T-cell (primary cell): ENCODE results near the gene DHX35. TPM values are rescaled to one million over a fixed set of nuclear protein-coding genes. Genes with fewer than 3 reads are reported as not detected.

Experiments
- ATAC-seq, 4 experiments: fragments of 200-7000 bp in 3 of 4; fragments of 150-1000 bp in 1 of 4; cut with Tn5 transposase; replicated peaks in 1 of 4; 1 replicate in 3 of 4; 2 replicates in 1 of 4; pipeline ENCODE4 v1.10.0; 2021; ENCODE audit warnings: moderate library complexity in 3 of 4, mild to moderate bottlenecking in 2 of 4, moderate number of reproducible peaks in 1 of 4
- CTCF ChIA-PET, 2 donors: fragments of 300-600 bp; sonication (Branson Sonifier 250); formaldehyde crosslinking; loops; one replicate each; lab custom pipeline; 2022; ENCODE audit warnings: antibody characterized with exemption in 2 of 2; lab: Charles Lee
- POLR2A ChIA-PET, 2 donors: fragments of 300-600 bp; sonication (Branson Sonifier 250); formaldehyde crosslinking; loops; one replicate each; lab custom pipeline; 2022; ENCODE audit warnings: antibody characterized with exemption in 2 of 2; lab: Charles Lee
- DNase-seq, 35 experiments: peaks; one replicate each; pipeline versions ENCODE4 v3.0.0 to v3.0.0-alpha.2; 2013 to 2023
- H3K27ac ChIP-seq: one replicate; pipeline ENCODE4 v1.5.1; 2013; ENCODE audit warnings: low read length
- H3K27me3 ChIP-seq, 2 experiments: replicated peaks in 1 of 2; 1 replicate in 1 of 2; 2 replicates in 1 of 2; pipeline versions ENCODE4 v1.6.1 to v1.7.0; 2013; ENCODE audit warnings: low read length in 1 of 2, mixed read lengths in 1 of 2; ENCODE audit not compliant: control insufficient read depth in 2 of 2, insufficient read depth in 2 of 2; ENCODE audit errors: extremely low read depth in 1 of 2
- H3K36me3 ChIP-seq, 2 donors: 1 replicate in 1 of 2; 2 replicates in 1 of 2; pipeline versions ENCODE4 v1.6.1 to v1.7.0; 2013; ENCODE audit warnings: low read length in 1 of 2; ENCODE audit not compliant: control insufficient read depth in 2 of 2, insufficient read depth in 1 of 2; ENCODE audit errors: extremely low read depth in 1 of 2
- H3K4me1 ChIP-seq, 2 experiments: 1 replicate in 1 of 2; 2 replicates in 1 of 2; pipeline versions ENCODE4 v1.6.1 to v1.7.0; 2013; ENCODE audit warnings: low read length in 2 of 2, mixed read lengths in 1 of 2; ENCODE audit not compliant: insufficient read depth in 2 of 2, control insufficient read depth in 1 of 2; ENCODE audit errors: extremely low read depth in 1 of 2
- H3K4me3 ChIP-seq, 2 donors: 1 replicate in 1 of 2; 2 replicates in 1 of 2; pipeline versions ENCODE4 v1.5.1 to v1.7.0; 2013; ENCODE audit warnings: mild to moderate bottlenecking in 2 of 2, low read length in 1 of 2, moderate library complexity in 1 of 2; ENCODE audit not compliant: control insufficient read depth in 1 of 2; ENCODE audit errors: extremely low read depth in 1 of 2
- H3K9me3 ChIP-seq: 2 replicates; pipeline ENCODE4 v1.7.0; 2013
- H3K27ac Mint-ChIP-seq, 2 donors: one replicate each; pipeline ENCODE4 v1.8.0; 2020 to 2021; ENCODE audit warnings: mild to moderate bottlenecking in 2 of 2, mixed read lengths in 2 of 2
- H3K27me3 Mint-ChIP-seq, 2 donors: one replicate each; pipeline ENCODE4 v1.8.0; 2021 to 2022; ENCODE audit warnings: mixed read lengths in 2 of 2
- H3K36me3 Mint-ChIP-seq: one replicate; pipeline ENCODE4 v1.8.0; 2021; ENCODE audit warnings: mixed read lengths
- H3K4me1 Mint-ChIP-seq, 3 donors: one replicate each; pipeline ENCODE4 v1.8.0; 2020 to 2022; ENCODE audit warnings: mixed read lengths in 3 of 3, mild to moderate bottlenecking in 1 of 3
- H3K4me3 Mint-ChIP-seq, 3 donors: one replicate each; pipeline ENCODE4 v1.8.0; 2020 to 2022; ENCODE audit warnings: mild to moderate bottlenecking in 3 of 3, mixed read lengths in 3 of 3, moderate library complexity in 3 of 3
- H3K9me3 Mint-ChIP-seq, 3 donors: one replicate each; pipeline ENCODE4 v1.8.0; 2020 to 2022; ENCODE audit warnings: mixed read lengths in 3 of 3
- WGBS: methylation state at CpG from one replicate; pipeline ENCODE4 v1.1.5; 2013; ENCODE audit warnings: missing lambda C conversion rate; ENCODE audit not compliant: insufficient coverage; 5-methylcytosine and 5-hydroxymethylcytosine counted together
- total RNA-seq, 35 experiments: library from RNA in 6 of 35; stranded (reverse) in 6 of 35; fragments of 120-200 nt in 1 of 35; gene quantifications; one replicate each; pipeline versions ENCODE4 v1.2.1 to v1.2.4 and lab custom pipeline; 2013 to 2026

DHX35 gene
- total RNA-seq, 5 donors from 2014 or later (not counting 1 experiment from before 2014, with no cell fraction given) = 8.6 to 11.5 (median 11.2) TPM

DNA sequence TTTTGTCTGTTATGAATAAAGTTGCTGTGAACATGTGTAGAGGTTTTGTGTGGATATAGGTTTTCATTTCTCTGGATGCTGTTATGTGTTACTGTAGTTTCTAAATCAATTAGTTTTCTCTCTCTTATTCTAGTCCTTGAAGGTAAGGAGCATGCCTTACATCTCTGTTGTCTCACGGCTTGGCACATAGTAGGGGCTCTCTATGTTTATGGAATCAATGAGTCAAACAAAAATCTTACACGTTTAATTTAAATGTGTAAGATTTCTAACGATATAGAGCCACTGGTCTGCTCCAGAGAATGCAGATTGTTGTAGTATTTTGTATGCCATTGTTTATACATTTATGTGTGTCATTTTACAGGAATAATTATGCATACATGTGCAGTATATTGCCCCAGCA, 15.3 kb upstream of the DHX35 start:
- Histone ChIP-seq H3K4me1 (no peaks in the 10 kb centered on the region), H3K4me3 (no peak overlapping the region), H3K27me3 (no peaks in the 10 kb centered on the region), H3K36me3 (peaks cover 0 to 2% of the 10 kb centered on the region in 2 donors), H3K9me3 (no peaks in the 10 kb centered on the region), H3K27ac (no peak overlapping the region)
- WGBS = 76% methylated on average over 2 of the region's 3 CpGs
- no peaks in the 10 kb centered on the region for H3K4me1 Mint-ChIP-seq
- H3K36me3 Mint-ChIP-seq = peaks cover 16% of the 10 kb centered on the region
- no peak overlapping the region for H3K27ac Mint-ChIP-seq
- no peak for ATAC-seq
- no peak overlapping the region for H3K4me3 Mint-ChIP-seq
- no peaks in the 10 kb centered on the region for H3K27me3 Mint-ChIP-seq
- POLR2A ChIA-PET = no interaction called here
- no peaks in the 10 kb centered on the region for H3K9me3 Mint-ChIP-seq
- CTCF ChIA-PET = interaction anchor here in 1 of 2 donors (0.8 kb wide), 1 partner anchor 33 kb away, joined by 4 read pairs; no protein-coding TSS in a partner anchor
- no peak for DNase-seq

DNA sequence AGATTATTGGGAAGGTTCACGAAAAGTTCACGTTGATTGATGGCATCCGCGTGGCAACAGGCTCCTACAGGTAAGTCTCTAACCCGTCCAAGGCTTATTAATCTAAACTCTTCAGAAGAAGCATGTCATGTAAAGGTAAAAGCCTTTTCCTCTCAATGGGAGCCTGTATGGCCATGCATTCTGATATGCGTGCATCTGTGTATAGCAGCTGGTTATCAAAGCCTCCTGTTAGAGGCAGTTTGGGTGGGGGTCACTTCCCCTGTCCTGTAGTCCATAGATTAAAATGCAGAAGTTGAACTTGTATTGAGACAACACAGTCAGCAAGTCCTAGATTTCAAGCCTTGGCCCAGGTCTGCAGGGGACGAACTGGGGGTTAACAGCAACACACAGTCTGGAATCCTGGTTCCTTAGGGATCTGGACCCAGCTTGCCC, 14.2 kb upstream of the DHX35 start:
- Mint-ChIP-seq H3K4me1 (no peaks in the 10 kb centered on the region), H3K9me3 (no peaks in the 10 kb centered on the region), H3K4me3 (no peak overlapping the region), H3K36me3 (peaks cover 14% of the 10 kb centered on the region), H3K27ac (no peak overlapping the region), H3K27me3 (no peaks in the 10 kb centered on the region)
- POLR2A ChIA-PET = no interaction called here
- CTCF ChIA-PET = interaction anchor here in 1 of 2 donors (0.8 kb wide), 1 partner anchor 32 kb away, joined by 4 read pairs; no protein-coding TSS in a partner anchor
- Histone ChIP-seq H3K4me1 (no peaks in the 10 kb centered on the region), H3K36me3 (no peaks in the 10 kb centered on the region), H3K4me3 (no peak overlapping the region), H3K27me3 (no peaks in the 10 kb centered on the region), H3K27ac (no peak overlapping the region), H3K9me3 (no peaks in the 10 kb centered on the region)
- no peak for DNase-seq
- WGBS = 90% methylated on average over 2 of the region's 7 CpGs
- ATAC-seq = no peak

DNA sequence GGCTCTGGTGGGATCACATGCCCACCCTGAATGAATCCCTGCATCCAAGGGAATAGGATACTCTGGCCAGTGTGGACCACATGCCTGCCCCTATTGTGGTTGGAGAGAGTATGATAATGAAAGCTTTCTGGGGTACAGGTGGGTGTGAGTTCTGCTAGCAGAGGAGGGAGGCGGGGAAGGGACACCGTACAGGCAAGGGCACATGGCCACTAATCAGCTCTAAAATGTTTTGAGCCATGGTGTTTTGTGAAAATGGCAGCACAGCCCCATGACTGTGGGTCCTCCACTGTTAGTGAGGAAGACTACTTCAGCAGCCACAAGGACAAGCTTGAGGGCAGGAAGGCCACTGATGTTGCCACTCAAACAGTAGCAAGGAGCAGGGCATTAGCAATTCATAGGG, 11.9 kb upstream of the DHX35 start:
- H3K4me3 ChIP-seq = no peak overlapping the region
- no peaks in the 10 kb centered on the region for H3K4me1 ChIP-seq
- H3K27ac ChIP-seq = no peak overlapping the region
- Mint-ChIP-seq H3K27ac (no peak overlapping the region), H3K27me3 (no peaks in the 10 kb centered on the region), H3K4me3 (no peak overlapping the region), H3K36me3 (peaks cover 14% of the 10 kb centered on the region), H3K9me3 (no peaks in the 10 kb centered on the region), H3K4me1 (no peaks in the 10 kb centered on the region)
- H3K36me3 ChIP-seq = peaks cover 0 to 2% of the 10 kb centered on the region in 2 donors
- DNase-seq (no peak), ATAC-seq (no peak)
- ChIA-PET POLR2A (no interaction called here), CTCF (no interaction called here)
- H3K9me3 ChIP-seq = no peaks in the 10 kb centered on the region
- 95% methylated on average over 2 of the region's 2 CpGs for WGBS
- H3K27me3 ChIP-seq = no peaks in the 10 kb centered on the region

DNA sequence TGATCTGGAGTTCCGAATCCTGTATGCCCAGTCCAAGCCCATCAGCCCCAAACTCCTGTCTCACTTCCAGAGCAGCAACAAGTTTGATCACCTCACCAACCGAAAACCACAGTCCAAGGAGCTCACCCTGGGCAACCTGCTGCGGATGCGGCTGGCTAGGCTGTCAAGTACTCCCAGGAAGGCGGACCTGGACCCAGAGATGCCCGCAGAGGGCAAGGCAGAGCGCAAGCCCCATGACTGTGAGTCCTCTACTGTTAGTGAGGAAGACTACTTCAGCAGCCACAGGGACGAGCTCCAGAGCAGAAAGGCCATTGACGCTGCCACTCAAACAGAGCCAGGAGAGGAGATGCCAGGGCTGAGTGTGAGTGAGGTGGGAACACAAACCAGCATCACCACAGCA, 10.5 kb upstream of the DHX35 start:
- H3K27me3 ChIP-seq = no peaks in the 10 kb centered on the region
- no peak overlapping the region for H3K4me3 ChIP-seq
- ATAC-seq (no peak), DNase-seq (no peak)
- H3K9me3 Mint-ChIP-seq = no peaks in the 10 kb centered on the region
- H3K4me3 Mint-ChIP-seq = no peak overlapping the region
- H3K27me3 Mint-ChIP-seq = no peaks in the 10 kb centered on the region
- H3K27ac ChIP-seq = no peak overlapping the region
- H3K36me3 Mint-ChIP-seq = peaks cover 14% of the 10 kb centered on the region
- CTCF ChIA-PET = no interaction called here
- H3K9me3 ChIP-seq = no peaks in the 10 kb centered on the region
- no peaks in the 10 kb centered on the region for H3K4me1 ChIP-seq
- 100% methylated on average over 7 of the region's 9 CpGs for WGBS
- H3K27ac Mint-ChIP-seq = no peak overlapping the region
- H3K36me3 ChIP-seq = peaks cover 0 to 2% of the 10 kb centered on the region in 2 donors
- H3K4me1 Mint-ChIP-seq = no peaks in the 10 kb centered on the region
- POLR2A ChIA-PET = no interaction called here

DNA sequence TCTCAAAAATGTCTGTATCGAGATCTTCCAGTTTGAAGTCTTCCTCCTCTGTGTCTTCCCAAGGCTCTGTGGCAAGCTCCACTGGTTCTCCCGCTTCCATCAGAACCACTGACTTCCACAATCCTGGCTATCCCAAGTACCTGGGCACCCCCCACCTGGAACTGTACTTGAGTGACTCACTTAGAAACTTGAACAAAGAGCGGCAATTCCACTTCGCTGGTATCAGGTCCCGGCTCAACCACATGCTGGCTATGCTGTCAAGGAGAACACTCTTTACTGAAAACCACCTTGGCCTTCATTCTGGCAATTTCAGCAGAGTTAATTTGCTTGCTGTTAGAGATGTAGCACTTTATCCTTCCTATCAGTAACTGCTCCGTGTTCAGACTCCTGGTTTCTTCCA, 10.0 kb upstream of the DHX35 start:
- Histone ChIP-seq H3K9me3 (no peaks in the 10 kb centered on the region), H3K27ac (no peak overlapping the region), H3K4me3 (no peak overlapping the region), H3K27me3 (no peaks in the 10 kb centered on the region), H3K4me1 (no peaks in the 10 kb centered on the region), H3K36me3 (peaks cover 0 to 2% of the 10 kb centered on the region in 2 donors)
- H3K27me3 Mint-ChIP-seq = no peaks in the 10 kb centered on the region
- CTCF ChIA-PET = no interaction called here
- peaks cover 14% of the 10 kb centered on the region for H3K36me3 Mint-ChIP-seq
- POLR2A ChIA-PET = no interaction called here
- H3K4me1 Mint-ChIP-seq = no peaks in the 10 kb centered on the region
- no peak for DNase-seq
- WGBS = 91% methylated on average over 5 of the region's 6 CpGs
- H3K4me3 Mint-ChIP-seq = no peak overlapping the region
- no peak for ATAC-seq
- H3K27ac Mint-ChIP-seq = no peak overlapping the region
- no peaks in the 10 kb centered on the region for H3K9me3 Mint-ChIP-seq

DNA sequence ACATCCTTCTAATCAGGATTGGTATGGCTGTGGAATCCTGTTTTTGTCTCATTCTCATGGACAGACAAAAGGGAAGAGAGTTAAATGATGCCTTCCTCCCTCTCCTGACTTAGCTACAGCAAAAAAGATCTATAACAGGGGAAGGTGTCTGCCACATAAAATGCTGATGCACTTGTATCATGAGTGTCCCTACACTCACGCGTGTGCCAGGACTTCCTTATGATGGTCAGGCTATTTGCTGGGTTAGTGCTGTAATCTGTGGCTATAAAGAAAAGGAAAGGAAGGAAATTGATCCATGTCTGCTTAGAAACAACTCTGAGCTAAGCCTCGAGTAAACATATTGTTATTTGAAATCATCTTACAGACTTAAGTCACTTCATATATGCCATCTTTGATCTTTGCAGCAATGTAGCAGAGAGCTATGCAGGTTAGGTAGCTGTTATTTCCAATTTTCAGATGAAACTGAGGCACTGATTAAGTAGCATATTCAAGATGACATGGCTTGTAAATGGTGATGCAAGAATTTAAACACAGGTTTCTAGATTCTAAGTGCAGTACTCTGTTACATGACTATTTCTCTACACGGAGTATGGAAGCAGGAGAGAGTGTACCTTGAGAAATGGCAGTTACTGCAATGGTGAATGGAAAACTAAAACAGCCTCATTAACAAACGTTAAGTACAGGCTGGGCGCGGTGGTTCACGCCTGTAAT, 8.4 kb upstream of the DHX35 start:
- Mint-ChIP-seq H3K27ac (no peak overlapping the region), H3K9me3 (no peaks in the 10 kb centered on the region), H3K36me3 (peaks cover 10% of the 10 kb centered on the region), H3K27me3 (no peaks in the 10 kb centered on the region), H3K4me1 (no peaks in the 10 kb centered on the region), H3K4me3 (no peak overlapping the region)
- H3K27ac ChIP-seq = no peak overlapping the region
- WGBS = 100% methylated on average over 3 of the region's 8 CpGs
- no peaks in the 10 kb centered on the region for H3K9me3 ChIP-seq
- ATAC-seq (no peak), DNase-seq (no peak)
- H3K4me1 ChIP-seq = no peaks in the 10 kb centered on the region
- no peak overlapping the region for H3K4me3 ChIP-seq
- peaks cover 0 to 2% of the 10 kb centered on the region in 2 donors for H3K36me3 ChIP-seq
- POLR2A ChIA-PET = interaction anchor here in 1 of 2 donors (0.5 kb wide), 1 partner anchor 107 kb away, joined by 3 read pairs; no protein-coding TSS in a partner anchor
- CTCF ChIA-PET = interaction anchor here in 1 of 2 donors (0.5 kb wide), 1 partner anchor 8 kb away, joined by 5 read pairs; no protein-coding TSS in a partner anchor
- no peaks in the 10 kb centered on the region for H3K27me3 ChIP-seq
